HCT116 (cell line): ENCODE results near the gene SORCS2. TPM values are rescaled to one million over a fixed set of nuclear protein-coding genes. Genes with fewer than 3 reads are reported as not detected.

ENCODE experiments used
- ATAC-seq: fragments of 200-7000 bp; cut with Tn5 transposase; 2 replicates; pipeline ENCODE4 v1.9.1; 2020; ENCODE audit warnings: mild to moderate bottlenecking, moderate library complexity
- BruUV-seq: library from RNA; stranded (reverse); fragments of 400-500 nt; replicated peaks from 2 replicates; lab custom pipeline; 2021; lab: Mats Ljungman, UMichigan
- CTCF ChIA-PET: fragments of 300-600 bp; sonication (Branson Sonifier 250); formaldehyde crosslinking; loops from one replicate; lab custom pipeline; 2021; ENCODE audit warnings: antibody characterized with exemption; lab: Charles Lee
- POLR2A ChIA-PET: fragments of 300-600, 350-600 bp; sonication (Branson Sonifier 250); formaldehyde crosslinking; loops from one replicate; lab custom pipeline; 2021; ENCODE audit warnings: antibody characterized with exemption; lab: Charles Lee
- RAD21 ChIA-PET, 2 experiments: fragments of 300-600 bp; sonication (Branson Sonifier 250); formaldehyde crosslinking; loops; one replicate each; lab custom pipeline; 2023; ENCODE audit warnings: low total read pairs in 2 of 2; ENCODE audit not compliant: uncharacterized antibody in 2 of 2, unreplicated experiment in 2 of 2, low non-redundant PET in 1 of 2; lab: Charles Lee
- DNase-seq: peaks from one replicate; pipeline ENCODE4 v3.0.0-alpha.2; 2010; ENCODE audit warnings: low read depth, low spot score
- H2AFZ ChIP-seq: fragments of 200-600 bp; shearing (Covaris generic), sonication (generic); 2 replicates; pipeline ENCODE4 v1.6.1; 2017; ENCODE audit warnings: low read depth, mixed run types, mixed read lengths, antibody characterized with exemption, low read length; ENCODE audit not compliant: poor library complexity, severe bottlenecking
- H3K27ac ChIP-seq: 2 replicates; pipeline ENCODE4 v1.5.1; 2012; ENCODE audit warnings: low read depth, low read length
- H3K27me3 ChIP-seq: fragments of 200-600 bp; sonication (generic); 2 replicates; pipeline ENCODE4 v1.6.1; 2016; ENCODE audit warnings: mixed run types, low read length, mixed read lengths; ENCODE audit not compliant: insufficient read depth
- H3K36me3 ChIP-seq, 2 experiments: fragments of 200-500 bp in 1 of 2; fragments of 200-600 bp in 1 of 2; sonication (Bioruptor generic) in 1 of 2; sonication (generic) in 1 of 2; 2 replicates each; pipeline versions ENCODE4 v1.5.1 to v1.6.1; 2014 to 2016; ENCODE audit warnings: low read length in 2 of 2, inconsistent platforms in 1 of 2, mixed read lengths in 1 of 2, mixed run types in 1 of 2; ENCODE audit not compliant: insufficient read depth in 2 of 2, control insufficient read depth in 1 of 2
- H3K4me1 ChIP-seq, 2 experiments: fragments of 200-600 bp in 1 of 2; sonication (generic) in 1 of 2; 2 replicates each; pipeline versions ENCODE4 v1.5.1 to v1.6.1; 2012 to 2017; ENCODE audit warnings: low read length in 2 of 2, inconsistent platforms in 1 of 2, mild to moderate bottlenecking in 1 of 2, mixed read lengths in 1 of 2, mixed run types in 1 of 2, moderate library complexity in 1 of 2; ENCODE audit not compliant: insufficient read depth in 2 of 2, control insufficient read depth in 1 of 2
- H3K4me2 ChIP-seq: fragments of 200-600 bp; sonication (generic); 2 replicates; pipeline ENCODE4 v1.6.1; 2017; ENCODE audit warnings: mixed run types, low read length, mixed read lengths
- H3K4me3 ChIP-seq, 2 experiments: fragments of 200-600 bp in 1 of 2; sonication (generic) in 1 of 2; replicated peaks in 1 of 2; 2 replicates each; pipeline ENCODE4 v1.5.1; 2011 to 2016; ENCODE audit warnings: low read length in 2 of 2, control low read depth in 1 of 2, low read depth in 1 of 2, mild to moderate bottlenecking in 1 of 2, mixed read lengths in 1 of 2, mixed run types in 1 of 2
- H3K79me2 ChIP-seq: fragments of 200-600 bp; sonication (generic); 2 replicates; pipeline ENCODE4 v1.6.1; 2017; ENCODE audit warnings: mild to moderate bottlenecking, mixed run types, low read length, moderate library complexity, mixed read lengths; ENCODE audit not compliant: insufficient read depth
- H3K9ac ChIP-seq: fragments of 200-600 bp; sonication (generic); 2 replicates; pipeline ENCODE4 v1.6.1; 2016; ENCODE audit warnings: low read length, mixed read lengths
- H3K9me2 ChIP-seq: fragments of 200-600 bp; sonication (generic), shearing (Covaris generic); 2 replicates; pipeline ENCODE4 v1.6.1; 2017; ENCODE audit warnings: mixed run types, mild to moderate bottlenecking, moderate library complexity; ENCODE audit not compliant: insufficient read depth
- H3K9me3 ChIP-seq, 2 experiments: fragments of 200-500 bp in 1 of 2; fragments of 200-600 bp in 1 of 2; sonication (Bioruptor generic) in 1 of 2; sonication (generic) in 1 of 2; 2 replicates each; pipeline ENCODE4 v1.6.1; 2014 to 2017; ENCODE audit warnings: low read length in 2 of 2, mixed read lengths in 2 of 2, inconsistent platforms in 1 of 2, low read depth in 1 of 2, mild to moderate bottlenecking in 1 of 2, mixed run types in 1 of 2, moderate library complexity in 1 of 2; ENCODE audit not compliant: control insufficient read depth in 1 of 2, insufficient read depth in 1 of 2
- H4K20me1 ChIP-seq: fragments of 200-600 bp; sonication (generic), shearing (Covaris generic); 2 replicates; pipeline ENCODE4 v1.6.1; 2017; ENCODE audit warnings: mixed run types, mild to moderate bottlenecking, moderate library complexity; ENCODE audit not compliant: insufficient read depth
- CBX3 ChIP-seq: IDR thresholded peaks from 2 replicates; pipeline ENCODE4 v1.6.1; 2012; ENCODE audit warnings: low read depth
- CEBPB ChIP-seq: IDR thresholded peaks from 2 replicates; pipeline ENCODE4 v1.6.1; 2012; ENCODE audit warnings: low read depth
- EGR1 ChIP-seq: IDR thresholded peaks from 2 replicates; pipeline ENCODE4 v1.6.1; 2012; ENCODE audit warnings: low read depth
- ELF1 ChIP-seq: IDR thresholded peaks from 2 replicates; pipeline ENCODE4 v1.6.1; 2012; ENCODE audit warnings: low read depth, borderline replicate concordance
- EZH2phosphoT487 ChIP-seq: fragments of 200-600 bp; IDR thresholded peaks from 2 replicates; pipeline ENCODE4 v1.6.1; 2018; ENCODE audit warnings: antibody characterized with exemption, borderline replicate concordance
- FOSL1 ChIP-seq: IDR thresholded peaks from 2 replicates; pipeline ENCODE4 v1.6.1; 2012; ENCODE audit warnings: low read depth
- POLR2AphosphoS5 ChIP-seq: IDR thresholded peaks from 2 replicates; pipeline ENCODE4 v1.6.1; 2011; ENCODE audit warnings: mild to moderate bottlenecking, low read depth, low read length, moderate library complexity
- SIN3A ChIP-seq: IDR thresholded peaks from 2 replicates; pipeline ENCODE4 v1.6.1; 2012; ENCODE audit warnings: low read depth
- TCF7L2 ChIP-seq: IDR thresholded peaks from 2 replicates; pipeline ENCODE4 v1.7.0; 2011; ENCODE audit warnings: borderline replicate concordance, inconsistent platforms; ENCODE audit not compliant: insufficient read depth, insufficient read length; ENCODE audit errors: extremely low read depth
- YY1 ChIP-seq: IDR thresholded peaks from 2 replicates; pipeline ENCODE4 v1.6.1; 2011; ENCODE audit warnings: low read length, low read depth, moderate library complexity, mild to moderate bottlenecking; ENCODE audit not compliant: insufficient replicate concordance; ENCODE audit errors: extremely low read depth
- ZFX ChIP-seq: fragments of 450-650 bp; IDR thresholded peaks from 2 replicates; pipeline ENCODE4 v1.6.1; 2017
- intact Hi-C: fragments of 100-400 bp; cut with micrococcal nuclease; formaldehyde crosslinking; loops from 2 replicates; pipeline ENCODE4 v1.10.0; 2022
- total RNA-seq: library from RNA; stranded (reverse); gene quantifications from one replicate; pipeline ENCODE4 v1.2.1, GENCODE V29; 2021; ENCODE audit not compliant: unreplicated experiment
- TF ChIP-seq, protein P1 (sequence below), 3 experiments: fragments of 200-600 bp in 1 of 3; sonication (generic) in 1 of 3; IDR thresholded peaks in 2 of 3; conservative IDR thresholded peaks in 1 of 3; 2 replicates each; pipeline ENCODE4 v1.5.1; 2012 to 2017; ENCODE audit warnings: low read depth in 2 of 3, low read length in 2 of 3, antibody characterized with exemption in 1 of 3, borderline replicate concordance in 1 of 3, control low read depth in 1 of 3, mild to moderate bottlenecking in 1 of 3, mixed read lengths in 1 of 3, mixed run types in 1 of 3, moderate library complexity in 1 of 3; ENCODE audit not compliant: insufficient read depth in 1 of 3
- TF ChIP-seq, protein P2 (sequence below): IDR thresholded peaks from 2 replicates; pipeline ENCODE4 v1.6.1; 2012
- TF ChIP-seq, protein P3 (sequence below): IDR thresholded peaks from 2 replicates; pipeline ENCODE4 v1.6.1; 2012
- TF ChIP-seq, protein P4 (sequence below): IDR thresholded peaks from 2 replicates; pipeline ENCODE4 v1.6.1; 2012; ENCODE audit warnings: low read depth

Gene SORCS2
- total RNA-seq, 1 experiment from 2014 or later = 0.37 TPM

DNA sequence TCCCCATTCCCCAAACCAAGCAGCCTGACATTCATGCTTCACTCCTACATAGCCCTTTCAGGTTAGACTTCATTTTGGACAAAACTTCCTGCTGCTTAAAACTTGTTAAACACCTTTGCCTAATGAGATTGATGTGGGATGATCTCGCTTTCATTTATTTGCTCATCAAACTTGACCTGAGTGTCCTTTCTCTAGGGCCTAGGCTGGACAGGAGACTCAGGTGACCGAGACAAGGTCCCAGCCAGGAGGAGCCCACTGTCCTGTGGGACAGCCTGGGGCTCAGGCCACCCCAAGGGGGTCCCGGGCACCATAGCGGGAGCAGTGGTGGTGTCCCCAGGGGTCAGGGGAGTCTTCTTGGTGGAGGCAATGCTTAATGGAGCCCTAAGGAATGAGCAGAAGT, 266.1 kb downstream of the SORCS2 start:
- Histone ChIP-seq H3K4me1 (peaks cover 0 to 6% of the 10 kb centered on the region in 2 experiments; a peak in 1 of 4 replicates), H3K79me2 (no peaks in the 10 kb centered on the region), H3K4me2 (no peak overlapping the region)
- no TSS peak for BruUV-seq
- no peak for DNase-seq
- RAD21 ChIA-PET = no interaction called here
- ATAC-seq = no peak
- TF ChIP-seq CBX3 (no peak), EZH2phosphoT487 (no peak), EGR1 (no peak), POLR2AphosphoS5 (no peak), ELF1 (no peak), CEBPB (no peak), ZFX (no peak), TCF7L2 (no peak), FOSL1 (no peak), SIN3A (no peak), YY1 (no peak)
- TF ChIP-seq, protein P1, sequence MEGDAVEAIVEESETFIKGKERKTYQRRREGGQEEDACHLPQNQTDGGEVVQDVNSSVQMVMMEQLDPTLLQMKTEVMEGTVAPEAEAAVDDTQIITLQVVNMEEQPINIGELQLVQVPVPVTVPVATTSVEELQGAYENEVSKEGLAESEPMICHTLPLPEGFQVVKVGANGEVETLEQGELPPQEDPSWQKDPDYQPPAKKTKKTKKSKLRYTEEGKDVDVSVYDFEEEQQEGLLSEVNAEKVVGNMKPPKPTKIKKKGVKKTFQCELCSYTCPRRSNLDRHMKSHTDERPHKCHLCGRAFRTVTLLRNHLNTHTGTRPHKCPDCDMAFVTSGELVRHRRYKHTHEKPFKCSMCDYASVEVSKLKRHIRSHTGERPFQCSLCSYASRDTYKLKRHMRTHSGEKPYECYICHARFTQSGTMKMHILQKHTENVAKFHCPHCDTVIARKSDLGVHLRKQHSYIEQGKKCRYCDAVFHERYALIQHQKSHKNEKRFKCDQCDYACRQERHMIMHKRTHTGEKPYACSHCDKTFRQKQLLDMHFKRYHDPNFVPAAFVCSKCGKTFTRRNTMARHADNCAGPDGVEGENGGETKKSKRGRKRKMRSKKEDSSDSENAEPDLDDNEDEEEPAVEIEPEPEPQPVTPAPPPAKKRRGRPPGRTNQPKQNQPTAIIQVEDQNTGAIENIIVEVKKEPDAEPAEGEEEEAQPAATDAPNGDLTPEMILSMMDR (IDR thresholded peaks at IDR 0.05 in 2 of 3, conservative IDR thresholded peaks at IDR 0.05 in 1 of 3; ENCODE audit: borderline replicate concordance in 1 of 3, insufficient read depth in 1 of 3, low read depth in 2 of 3, low read length in 2 of 3) = no peak
- TF ChIP-seq, protein P2, sequence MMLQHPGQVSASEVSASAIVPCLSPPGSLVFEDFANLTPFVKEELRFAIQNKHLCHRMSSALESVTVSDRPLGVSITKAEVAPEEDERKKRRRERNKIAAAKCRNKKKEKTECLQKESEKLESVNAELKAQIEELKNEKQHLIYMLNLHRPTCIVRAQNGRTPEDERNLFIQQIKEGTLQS = no peak
- TF ChIP-seq, protein P3, sequence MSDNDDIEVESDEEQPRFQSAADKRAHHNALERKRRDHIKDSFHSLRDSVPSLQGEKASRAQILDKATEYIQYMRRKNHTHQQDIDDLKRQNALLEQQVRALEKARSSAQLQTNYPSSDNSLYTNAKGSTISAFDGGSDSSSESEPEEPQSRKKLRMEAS = no peak
- TF ChIP-seq, protein P4, sequence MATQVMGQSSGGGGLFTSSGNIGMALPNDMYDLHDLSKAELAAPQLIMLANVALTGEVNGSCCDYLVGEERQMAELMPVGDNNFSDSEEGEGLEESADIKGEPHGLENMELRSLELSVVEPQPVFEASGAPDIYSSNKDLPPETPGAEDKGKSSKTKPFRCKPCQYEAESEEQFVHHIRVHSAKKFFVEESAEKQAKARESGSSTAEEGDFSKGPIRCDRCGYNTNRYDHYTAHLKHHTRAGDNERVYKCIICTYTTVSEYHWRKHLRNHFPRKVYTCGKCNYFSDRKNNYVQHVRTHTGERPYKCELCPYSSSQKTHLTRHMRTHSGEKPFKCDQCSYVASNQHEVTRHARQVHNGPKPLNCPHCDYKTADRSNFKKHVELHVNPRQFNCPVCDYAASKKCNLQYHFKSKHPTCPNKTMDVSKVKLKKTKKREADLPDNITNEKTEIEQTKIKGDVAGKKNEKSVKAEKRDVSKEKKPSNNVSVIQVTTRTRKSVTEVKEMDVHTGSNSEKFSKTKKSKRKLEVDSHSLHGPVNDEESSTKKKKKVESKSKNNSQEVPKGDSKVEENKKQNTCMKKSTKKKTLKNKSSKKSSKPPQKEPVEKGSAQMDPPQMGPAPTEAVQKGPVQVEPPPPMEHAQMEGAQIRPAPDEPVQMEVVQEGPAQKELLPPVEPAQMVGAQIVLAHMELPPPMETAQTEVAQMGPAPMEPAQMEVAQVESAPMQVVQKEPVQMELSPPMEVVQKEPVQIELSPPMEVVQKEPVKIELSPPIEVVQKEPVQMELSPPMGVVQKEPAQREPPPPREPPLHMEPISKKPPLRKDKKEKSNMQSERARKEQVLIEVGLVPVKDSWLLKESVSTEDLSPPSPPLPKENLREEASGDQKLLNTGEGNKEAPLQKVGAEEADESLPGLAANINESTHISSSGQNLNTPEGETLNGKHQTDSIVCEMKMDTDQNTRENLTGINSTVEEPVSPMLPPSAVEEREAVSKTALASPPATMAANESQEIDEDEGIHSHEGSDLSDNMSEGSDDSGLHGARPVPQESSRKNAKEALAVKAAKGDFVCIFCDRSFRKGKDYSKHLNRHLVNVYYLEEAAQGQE = no peak
- TF ChIP-seq, all 23 proteins: peak for 0
- no peaks in the 10 kb centered on the region for H3K36me3 ChIP-seq
- H3K4me3 ChIP-seq = no peak overlapping the region
- no peak overlapping the region for H3K9ac ChIP-seq
- CTCF ChIA-PET = no interaction called here
- no peak overlapping the region for H2AFZ ChIP-seq
- POLR2A ChIA-PET = no interaction called here
- H3K27ac ChIP-seq = no peak overlapping the region
- intact Hi-C loops = no loop called here
- H3K9me3 ChIP-seq = no peaks in the 10 kb centered on the region
- no peaks in the 10 kb centered on the region for H4K20me1 ChIP-seq
- no peaks in the 10 kb centered on the region for H3K9me2 ChIP-seq
- H3K27me3 ChIP-seq = no peaks in the 10 kb centered on the region
